GM10266 (cell line): Measurements from ENCODE around the gene YAE1.

ENCODE experiments used
- DNase-seq: peaks from one replicate; pipeline ENCODE4 v3.0.0; 2012; ENCODE audit errors: extremely low spot score
- CTCF ChIP-seq: IDR thresholded peaks from 2 replicates; pipeline ENCODE4 v1.5.1; 2012; ENCODE audit warnings: mild to moderate bottlenecking, low read depth; ENCODE audit not compliant: control insufficient read depth, insufficient read depth; ENCODE audit errors: missing control alignments

YAE1 gene

GRCh38 chr7:39567294-39567693 is 1.1 kb downstream of the YAE1 start:
- no peak for DNase-seq
- TF ChIP-seq CTCF = no peak

GRCh38 chr7:39574673-39575349 is 8.6 kb downstream of the YAE1 start:
- no peak for DNase-seq
- no peak for TF ChIP-seq CTCF

GRCh38 chr7:39577229-39577874 is 11.1 kb downstream of the YAE1 start:
- TF ChIP-seq CTCF = no peak
- no peak for DNase-seq

- TF ChIP-seq CTCF = peak; percentile 85
- peak; percentile 86 for DNase-seq
These were observed 14.1 kb downstream of the YAE1 start for GRCh38 chr7:39580149-39580874.

GRCh38 chr7:39582536-39582935 is 16.3 kb downstream of the YAE1 start:
- DNase-seq = no peak

GRCh38 chr7:39583539-39583938 is 17.3 kb downstream of the YAE1 start:
- TF ChIP-seq CTCF = no peak
- no peak for DNase-seq

More at GRCh38 chr7:39582536-39582935, 16.3 kb downstream of the YAE1 start:
- no peak for TF ChIP-seq CTCF

- no peak for DNase-seq
- TF ChIP-seq CTCF = no peak
These were observed 21.2 kb downstream of the YAE1 start for GRCh38 chr7:39587393-39587792.
